Heart left ventricle (tissue), 13 donors: ENCODE results near the gene MYO16.

ENCODE experiments used
- POLR2A ChIP-seq, 2 donors: fragments of 450-650 bp; IDR thresholded peaks; one replicate each; pipeline ENCODE4 v1.6.1; 2017; ENCODE audit warnings: antibody characterized with exemption in 2 of 2, mild to moderate bottlenecking in 2 of 2, moderate library complexity in 2 of 2
- TF ChIP-seq, protein P1 (sequence below), 12 donors: fragments of 200-600 bp; sonication (generic) in 4 of 12; IDR thresholded peaks; one replicate each; pipeline versions ENCODE4 v1.5.0 to v1.8.0; 2018 to 2022; ENCODE audit warnings: antibody characterized with exemption in 12 of 12, mild to moderate bottlenecking in 5 of 12
- donor health status: ischemic (EF 13 %, LVEDD 7.1; RV severe dilation, severe dysfunction).
- donor health status: DM: no; HTN: yes; CAD: no.
- donor health status: DM: no; HTN: no; CAD: no.
- donor health status: ischemic (EF 25% LVEDD 6.9; RV normal size, moderate dysfunction).
- donor health status: ischemic (EF 25% LVEDD 5.7; RV mildly dilated, moderate dysfunction).
- donor health status: ischemic (EF 35%, LVEDD 5.7; RV mildly dilated, moderate dysfunction).
- donor health status: nonischemic (EF 11% LVEDD 7.7; RV severe dilation, severe dysfunction).
- donor health status: DM: yes; HTN: yes; CAD: no.
- donor health status: PGD.
- donor health status: ischemic (EF 29% LVEDD 5.4; RV normal size, mild dysfunction).
- donor health status: nonischemic (EF 23%, LVEDD 6.1; RV moderate dilation, normal function).

- TF ChIP-seq, protein P1, sequence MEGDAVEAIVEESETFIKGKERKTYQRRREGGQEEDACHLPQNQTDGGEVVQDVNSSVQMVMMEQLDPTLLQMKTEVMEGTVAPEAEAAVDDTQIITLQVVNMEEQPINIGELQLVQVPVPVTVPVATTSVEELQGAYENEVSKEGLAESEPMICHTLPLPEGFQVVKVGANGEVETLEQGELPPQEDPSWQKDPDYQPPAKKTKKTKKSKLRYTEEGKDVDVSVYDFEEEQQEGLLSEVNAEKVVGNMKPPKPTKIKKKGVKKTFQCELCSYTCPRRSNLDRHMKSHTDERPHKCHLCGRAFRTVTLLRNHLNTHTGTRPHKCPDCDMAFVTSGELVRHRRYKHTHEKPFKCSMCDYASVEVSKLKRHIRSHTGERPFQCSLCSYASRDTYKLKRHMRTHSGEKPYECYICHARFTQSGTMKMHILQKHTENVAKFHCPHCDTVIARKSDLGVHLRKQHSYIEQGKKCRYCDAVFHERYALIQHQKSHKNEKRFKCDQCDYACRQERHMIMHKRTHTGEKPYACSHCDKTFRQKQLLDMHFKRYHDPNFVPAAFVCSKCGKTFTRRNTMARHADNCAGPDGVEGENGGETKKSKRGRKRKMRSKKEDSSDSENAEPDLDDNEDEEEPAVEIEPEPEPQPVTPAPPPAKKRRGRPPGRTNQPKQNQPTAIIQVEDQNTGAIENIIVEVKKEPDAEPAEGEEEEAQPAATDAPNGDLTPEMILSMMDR (IDR thresholded peaks at IDR 0.05): no peak
- no peak for TF ChIP-seq POLR2A (IDR thresholded peaks at IDR 0.05)
Observed at GRCh38 chr13:109074436-109074835, 445.0 kb downstream of the MYO16 start.
